GM11168 (cell line): ENCODE measurements around the gene PLCB1.

ENCODE experiments used
- in situ Hi-C: fragments of 300-500 bp; cut with MboI; formaldehyde crosslinking; loops from one replicate; pipeline ENCODE4 v1.12.0; 2022; ENCODE audit warnings: low sequenced_read_pairs; ENCODE audit not compliant: unreplicated experiment

PLCB1 gene

GRCh38 chr20:8515810-8516435 lies 383.9 kb downstream of the PLCB1 start:
- in situ Hi-C loops, result no loop called here

- in situ Hi-C loops, result no loop called here
Observed at GRCh38 chr20:8518878-8519277, 386.8 kb downstream of the PLCB1 start.

GRCh38 chr20:8519887-8520286 lies 387.8 kb downstream of the PLCB1 start:
- in situ Hi-C loops, result no loop called here

GRCh38 chr20:8522168-8522567 lies 390.1 kb downstream of the PLCB1 start:
- in situ Hi-C loops, result no loop called here

GRCh38 chr20:8523684-8524083 lies 391.6 kb downstream of the PLCB1 start:
- in situ Hi-C loops, result no loop called here

GRCh38 chr20:8524101-8525016 lies 392.3 kb downstream of the PLCB1 start:
- in situ Hi-C loops, result no loop called here

GRCh38 chr20:8525017-8525343 lies 392.9 kb downstream of the PLCB1 start:
- in situ Hi-C loops, result no loop called here

- in situ Hi-C loops, result no loop called here
Observed at GRCh38 chr20:8526610-8527009, 394.5 kb downstream of the PLCB1 start.

- in situ Hi-C loops, result no loop called here
Observed at GRCh38 chr20:8527998-8528723, 396.1 kb downstream of the PLCB1 start.

- in situ Hi-C loops, result no loop called here
Observed at GRCh38 chr20:8530022-8530421, 398.0 kb downstream of the PLCB1 start.

- in situ Hi-C loops, result no loop called here
Observed at GRCh38 chr20:8532169-8532568, 400.1 kb downstream of the PLCB1 start.

- in situ Hi-C loops, result no loop called here
Observed at GRCh38 chr20:8534368-8535160, 402.5 kb downstream of the PLCB1 start.

- in situ Hi-C loops, result no loop called here
Observed at GRCh38 chr20:8535403-8536261, 403.6 kb downstream of the PLCB1 start.

- in situ Hi-C loops, result no loop called here
Observed at GRCh38 chr20:8536262-8536618, 404.2 kb downstream of the PLCB1 start.

GRCh38 chr20:8540466-8540865 lies 408.4 kb downstream of the PLCB1 start:
- in situ Hi-C loops, result no loop called here

- in situ Hi-C loops, result no loop called here
Observed at GRCh38 chr20:8542110-8542486, 410.0 kb downstream of the PLCB1 start.

GRCh38 chr20:8545212-8545611 lies 413.1 kb downstream of the PLCB1 start:
- in situ Hi-C loops, result no loop called here

- in situ Hi-C loops, result no loop called here
Observed at GRCh38 chr20:8547035-8547650, 415.1 kb downstream of the PLCB1 start.

- in situ Hi-C loops, result no loop called here
Observed at GRCh38 chr20:8547968-8548588, 416.0 kb downstream of the PLCB1 start.
